WTC11 (cell line): ENCODE measurements around the gene NUP210L.

Source experiments
- CBFB ChIP-seq: sonication (generic); formaldehyde crosslinking; IDR thresholded peaks from 2 replicates; pipeline ENCODE4 v1.8.1; 2022; ENCODE audit warnings: mild to moderate bottlenecking, low read depth, missing genetic modification reagents
- PRDM15 ChIP-seq: sonication (generic); formaldehyde crosslinking; IDR thresholded peaks from 2 replicates; pipeline ENCODE4 v1.8.0; 2022; ENCODE audit warnings: missing genetic modification reagents
- TEAD4 ChIP-seq: sonication (generic); formaldehyde crosslinking; IDR thresholded peaks from 2 replicates; pipeline ENCODE4 v1.8.0; 2022; ENCODE audit warnings: mild to moderate bottlenecking, missing genetic modification reagents
- TF ChIP-seq, protein P1 (sequence below): fragments of 200-600 bp; IDR thresholded peaks from 2 replicates; pipeline ENCODE4 v1.8.0; 2022; ENCODE audit warnings: antibody characterized with exemption

GRCh38 chr1:154019940-154020339 lies 134.9 kb downstream of the NUP210L start:
- TF ChIP-seq TEAD4 (CRISPR knock-in tag) = no peak
- TF ChIP-seq, protein P1, sequence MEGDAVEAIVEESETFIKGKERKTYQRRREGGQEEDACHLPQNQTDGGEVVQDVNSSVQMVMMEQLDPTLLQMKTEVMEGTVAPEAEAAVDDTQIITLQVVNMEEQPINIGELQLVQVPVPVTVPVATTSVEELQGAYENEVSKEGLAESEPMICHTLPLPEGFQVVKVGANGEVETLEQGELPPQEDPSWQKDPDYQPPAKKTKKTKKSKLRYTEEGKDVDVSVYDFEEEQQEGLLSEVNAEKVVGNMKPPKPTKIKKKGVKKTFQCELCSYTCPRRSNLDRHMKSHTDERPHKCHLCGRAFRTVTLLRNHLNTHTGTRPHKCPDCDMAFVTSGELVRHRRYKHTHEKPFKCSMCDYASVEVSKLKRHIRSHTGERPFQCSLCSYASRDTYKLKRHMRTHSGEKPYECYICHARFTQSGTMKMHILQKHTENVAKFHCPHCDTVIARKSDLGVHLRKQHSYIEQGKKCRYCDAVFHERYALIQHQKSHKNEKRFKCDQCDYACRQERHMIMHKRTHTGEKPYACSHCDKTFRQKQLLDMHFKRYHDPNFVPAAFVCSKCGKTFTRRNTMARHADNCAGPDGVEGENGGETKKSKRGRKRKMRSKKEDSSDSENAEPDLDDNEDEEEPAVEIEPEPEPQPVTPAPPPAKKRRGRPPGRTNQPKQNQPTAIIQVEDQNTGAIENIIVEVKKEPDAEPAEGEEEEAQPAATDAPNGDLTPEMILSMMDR = no peak
- TF ChIP-seq CBFB (CRISPR knock-in tag) = no peak
- no peak for TF ChIP-seq PRDM15
